ENCODE results near the gene MINDY4B. TPM values are rescaled to one million over a fixed set of nuclear protein-coding genes. Genes with fewer than 3 reads are reported as not detected.

Gene MINDY4B
- polyA plus RNA-seq, 2 of the 4 experiments (the other 2 are of a cell fraction) = not detected

DNA sequence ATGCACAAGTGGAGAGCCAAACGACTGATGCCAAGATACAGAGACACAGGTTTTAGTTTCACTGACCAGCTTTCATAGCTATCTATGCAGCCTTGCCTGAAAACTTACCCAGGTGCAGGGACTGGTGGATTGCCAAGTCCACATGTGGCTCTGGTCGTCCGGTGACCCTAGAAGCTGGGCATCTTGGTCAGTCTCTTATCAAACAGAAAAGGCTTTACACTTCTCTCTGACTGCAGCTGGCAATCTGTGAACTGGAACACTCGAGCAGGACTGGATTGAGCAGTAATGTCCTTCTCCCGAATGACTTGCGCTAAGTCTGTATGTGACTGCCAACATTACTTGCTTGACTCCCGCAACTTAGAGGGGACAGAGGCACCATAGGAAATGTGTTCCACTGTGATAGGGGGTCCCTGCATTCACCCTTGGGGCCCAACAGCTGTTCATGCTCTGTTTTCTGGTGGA, 79.3 kb downstream of the MINDY4B start:
- ATAC-seq (peak in 1 of 2 experiments; percentile 19; a peak in 2 of 6 replicates), DNase-seq (ENCODE audit: low read depth in 1 of 2, low spot score in 1 of 2) (no peak), FAIRE-seq (no peak)
- Histone ChIP-seq H3K4me3 (no peak overlapping the region), H3K4me2 (no peak overlapping the region), H3K9me3 (no peaks in the 10 kb centered on the region), H3K4me1 (no peaks in the 10 kb centered on the region), H3K27ac (no peak overlapping the region)
- WGBS (ENCODE audit: missing lambda C conversion rate) = 43% methylated on average over 7 of the region's 7 CpGs
- ChIA-PET POLR2A (interaction anchor here (0.6 to 1.1 kb wide), 2 partner anchors 63 to 81 kb away, joined by 3 to 10 read pairs; partner anchors contain the start of gene SIAH2), CTCF (interaction anchor here (1.1 to 1.9 kb wide), 4 partner anchors 11 to 39 kb away, joined by 4 to 7 read pairs (median 4); no protein-coding TSS in a partner anchor)
- no peak for TF ChIP-seq RCOR1 (IDR thresholded peaks at IDR 0.05; ENCODE audit: low read depth, low read length)
- TF ChIP-seq, protein P1, sequence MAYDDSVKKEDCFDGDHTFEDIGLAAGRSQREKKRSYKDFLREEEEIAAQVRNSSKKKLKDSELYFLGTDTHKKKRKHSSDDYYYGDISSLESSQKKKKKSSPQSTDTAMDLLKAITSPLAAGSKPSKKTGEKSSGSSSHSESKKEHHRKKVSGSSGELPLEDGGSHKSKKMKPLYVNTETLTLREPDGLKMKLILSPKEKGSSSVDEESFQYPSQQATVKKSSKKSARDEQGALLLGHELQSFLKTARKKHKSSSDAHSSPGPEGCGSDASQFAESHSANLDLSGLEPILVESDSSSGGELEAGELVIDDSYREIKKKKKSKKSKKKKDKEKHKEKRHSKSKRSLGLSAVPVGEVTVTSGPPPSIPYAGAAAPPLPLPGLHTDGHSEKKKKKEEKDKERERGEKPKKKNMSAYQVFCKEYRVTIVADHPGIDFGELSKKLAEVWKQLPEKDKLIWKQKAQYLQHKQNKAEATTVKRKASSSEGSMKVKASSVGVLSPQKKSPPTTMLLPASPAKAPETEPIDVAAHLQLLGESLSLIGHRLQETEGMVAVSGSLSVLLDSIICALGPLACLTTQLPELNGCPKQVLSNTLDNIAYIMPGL (CRISPR knock-in tag; IDR thresholded peaks at IDR 0.05; ENCODE audit: borderline replicate concordance) = no peak
- no peak for TF ChIP-seq ZNF302 (CRISPR knock-in tag; IDR thresholded peaks at IDR 0.05)
- TF ChIP-seq HEYL (CRISPR knock-in tag; IDR thresholded peaks at IDR 0.05) = no peak
- no peak for TF ChIP-seq JUNB (IDR thresholded peaks at IDR 0.05)
- TF ChIP-seq JUN (IDR thresholded peaks at IDR 0.05) = no peak
- no peak for TF ChIP-seq TP53 (CRISPR knock-in tag; IDR thresholded peaks at IDR 0.05)
- TF ChIP-seq RAD21 (conservative IDR thresholded peaks at IDR 0.05 in 1 of 2, IDR thresholded peaks at IDR 0.05 in 1 of 2) = no peak
- TF ChIP-seq, protein P2, sequence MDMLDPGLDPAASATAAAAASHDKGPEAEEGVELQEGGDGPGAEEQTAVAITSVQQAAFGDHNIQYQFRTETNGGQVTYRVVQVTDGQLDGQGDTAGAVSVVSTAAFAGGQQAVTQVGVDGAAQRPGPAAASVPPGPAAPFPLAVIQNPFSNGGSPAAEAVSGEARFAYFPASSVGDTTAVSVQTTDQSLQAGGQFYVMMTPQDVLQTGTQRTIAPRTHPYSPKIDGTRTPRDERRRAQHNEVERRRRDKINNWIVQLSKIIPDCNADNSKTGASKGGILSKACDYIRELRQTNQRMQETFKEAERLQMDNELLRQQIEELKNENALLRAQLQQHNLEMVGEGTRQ (IDR thresholded peaks at IDR 0.05) = no peak
- TF ChIP-seq GATA3 (IDR thresholded peaks at IDR 0.05; ENCODE audit: borderline replicate concordance) = no peak
- TF ChIP-seq KDM5A (IDR thresholded peaks at IDR 0.05) = no peak
- TF ChIP-seq SREBF2 (IDR thresholded peaks at IDR 0.05) = no peak
- TF ChIP-seq CBX2 (IDR thresholded peaks at IDR 0.05; ENCODE audit: borderline replicate concordance, low read depth) = no peak
- no peak for TF ChIP-seq HDAC2 (IDR thresholded peaks at IDR 0.05)
- no peak for TF ChIP-seq FOSL2 (IDR thresholded peaks at IDR 0.05)
- no peak for TF ChIP-seq FOSL2 (CRISPR knock-in tag; IDR thresholded peaks at IDR 0.05)

DNA sequence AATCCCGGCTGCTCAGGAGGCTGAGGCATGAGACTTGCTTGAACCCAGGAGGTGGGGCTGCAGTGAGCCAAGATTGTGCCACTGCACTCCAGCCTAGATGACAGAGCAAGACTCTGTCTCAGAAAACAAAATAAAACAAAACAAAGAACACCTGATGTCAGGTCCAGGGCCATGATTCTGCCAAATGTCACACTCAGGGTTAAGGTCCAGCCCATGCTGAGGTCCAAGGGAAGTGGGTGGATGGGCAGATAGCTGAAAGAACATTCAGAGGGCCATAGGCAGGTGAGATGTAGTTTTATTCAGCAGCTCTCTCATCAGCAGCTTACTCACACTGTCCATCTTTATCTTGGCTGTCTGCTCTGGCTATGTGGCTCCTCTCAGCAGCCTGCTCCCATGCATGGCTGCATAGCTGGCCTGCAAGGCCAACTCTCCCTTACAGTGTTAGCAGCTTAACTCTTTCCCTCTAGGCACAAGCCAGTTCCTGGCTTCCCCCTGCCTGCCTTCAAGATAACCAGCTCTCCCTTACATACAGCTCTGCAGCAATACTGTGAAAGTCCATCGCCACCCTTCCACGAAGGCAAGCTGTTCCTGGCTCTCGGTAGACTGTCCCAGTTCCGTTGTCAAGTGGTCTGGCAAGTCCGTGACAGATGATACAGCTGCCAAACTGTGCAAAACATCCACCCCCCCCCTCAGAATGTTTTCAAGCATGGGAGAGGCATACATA, 79.9 kb downstream of the MINDY4B start:
- ChIA-PET CTCF (interaction anchor here (1.1 to 1.9 kb wide), 4 partner anchors 12 to 39 kb away, joined by 4 to 7 read pairs (median 4); no protein-coding TSS in a partner anchor), POLR2A (interaction anchor here (0.6 to 1.1 kb wide), 2 partner anchors 62 to 81 kb away, joined by 3 to 10 read pairs; partner anchors contain the start of gene SIAH2)
- WGBS (ENCODE audit: missing lambda C conversion rate) = 73% methylated on average over 6 of the region's 6 CpGs
- no peaks in the 10 kb centered on the region for H3K4me1 ChIP-seq
- FAIRE-seq (no peak), ATAC-seq (peak; percentile 25 to 32; a peak in 5 of 6 replicates), DNase-seq (ENCODE audit: low read depth in 1 of 2, low spot score in 1 of 2) (no peak)
- H3K4me2 ChIP-seq = no peak overlapping the region
- no peak overlapping the region for H3K27ac ChIP-seq
- no peaks in the 10 kb centered on the region for H3K9me3 ChIP-seq
- TF ChIP-seq MYC (IDR thresholded peaks at IDR 0.05; ENCODE audit: borderline replicate concordance, low read length) (no peak), ZC3H11A (IDR thresholded peaks at IDR 0.05) (no peak)
- no peak overlapping the region for H3K4me3 ChIP-seq

DNA sequence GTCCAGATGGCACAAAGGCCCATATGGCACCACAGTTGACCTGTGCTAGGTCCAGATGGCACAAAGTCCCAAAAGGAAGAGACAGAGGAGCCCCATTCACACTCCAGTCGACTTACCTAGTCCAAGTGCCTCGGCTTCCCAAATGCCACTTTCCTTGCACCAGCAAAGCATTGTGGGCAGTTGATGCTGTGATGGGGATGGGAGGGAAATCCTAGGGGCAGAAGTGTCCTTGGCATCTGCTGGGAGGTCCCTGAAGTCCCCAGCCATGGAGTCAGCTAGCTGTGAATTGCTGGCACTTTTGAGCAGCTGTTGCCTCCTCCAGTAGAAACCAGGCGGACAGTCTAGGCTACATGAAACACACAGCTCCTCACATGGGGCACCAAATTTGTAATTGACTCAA, 82.0 kb downstream of the MINDY4B start:
- POLR2A ChIA-PET = no interaction called here

More for the DNA sequence above, 82.0 kb downstream of the MINDY4B start:
- H3K9me3 ChIP-seq = no peaks in the 10 kb centered on the region
- peak in 1 of 2 experiments; percentile 30; a peak in 3 of 6 replicates for ATAC-seq
- WGBS (ENCODE audit: missing lambda C conversion rate) = 55% methylated on average over 3 of the region's 3 CpGs
- no peak overlapping the region for H3K4me2 ChIP-seq
- no peak for DNase-seq (ENCODE audit: low read depth in 1 of 2, low spot score in 1 of 2)
- no peak for FAIRE-seq
- TF ChIP-seq RAD21 (conservative IDR thresholded peaks at IDR 0.05 in 1 of 2, IDR thresholded peaks at IDR 0.05 in 1 of 2) = no peak
- TF ChIP-seq PHF8 (IDR thresholded peaks at IDR 0.05; ENCODE audit: borderline replicate concordance, low read depth) = no peak
- TF ChIP-seq, protein P3, sequence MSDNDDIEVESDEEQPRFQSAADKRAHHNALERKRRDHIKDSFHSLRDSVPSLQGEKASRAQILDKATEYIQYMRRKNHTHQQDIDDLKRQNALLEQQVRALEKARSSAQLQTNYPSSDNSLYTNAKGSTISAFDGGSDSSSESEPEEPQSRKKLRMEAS (IDR thresholded peaks at IDR 0.05) = no peak
- no peak for TF ChIP-seq SMC3 (IDR thresholded peaks at IDR 0.05)
- no peaks in the 10 kb centered on the region for H3K4me1 ChIP-seq
- CTCF ChIA-PET = interaction anchor here (2.1 kb wide), 1 partner anchor 35 kb away, joined by 6 read pairs; no protein-coding TSS in a partner anchor
- H3K27ac ChIP-seq = no peak overlapping the region
- no peak overlapping the region for H3K4me3 ChIP-seq
